Osteoblast (primary cell): Measurements from ENCODE around the gene FBXO47. TPM values are rescaled to one million over a fixed set of nuclear protein-coding genes. Genes with fewer than 3 reads are reported as not detected.
A peak's percentile ranks its signal among the peaks of the same experiment; 100 is the strongest.

Experiments used
- DNase-seq: peaks from one replicate; pipeline ENCODE4 v3.0.0; 2011; ENCODE audit warnings: low spot score, mixed read lengths; ENCODE audit not compliant: insufficient read length; ENCODE audit errors: missing footprints
- H2AFZ ChIP-seq: 2 replicates; pipeline ENCODE4 v1.6.0; 2011; ENCODE audit warnings: mild to moderate bottlenecking, low read length
- H3K27ac ChIP-seq: 2 replicates; pipeline ENCODE4 v1.5.1; 2011; ENCODE audit warnings: mild to moderate bottlenecking, low read depth, low read length, moderate library complexity
- H3K27me3 ChIP-seq: 2 replicates; pipeline ENCODE4 v1.6.0; 2012; ENCODE audit warnings: mild to moderate bottlenecking, control low read depth, inconsistent platforms, low read length, moderate library complexity; ENCODE audit not compliant: insufficient read depth
- H3K36me3 ChIP-seq: 2 replicates; pipeline ENCODE4 v1.5.1; 2011; ENCODE audit warnings: mild to moderate bottlenecking, low read length, control low read depth, moderate library complexity; ENCODE audit not compliant: insufficient read depth
- H3K4me1 ChIP-seq: 2 replicates; pipeline ENCODE4 v1.5.1; 2011; ENCODE audit warnings: mild to moderate bottlenecking, low read length, control low read depth, moderate library complexity; ENCODE audit not compliant: insufficient read depth
- H3K4me2 ChIP-seq: 2 replicates; pipeline ENCODE4 v1.6.0; 2011; ENCODE audit warnings: mild to moderate bottlenecking, low read length; ENCODE audit not compliant: insufficient read depth
- H3K4me3 ChIP-seq: fragments of 200-600 bp; sonication (generic); 3 replicates; pipeline ENCODE4 v1.5.1; 2012; ENCODE audit warnings: mild to moderate bottlenecking, low read length, inconsistent platforms; ENCODE audit not compliant: insufficient read depth
- H3K79me2 ChIP-seq: 2 replicates; pipeline ENCODE4 v1.6.0; 2012; ENCODE audit warnings: mild to moderate bottlenecking, low read length, control low read depth, inconsistent platforms; ENCODE audit not compliant: insufficient read depth
- H3K9me3 ChIP-seq: 2 replicates; pipeline ENCODE4 v1.5.1; 2011; ENCODE audit warnings: low read depth, low read length, control low read depth
- H4K20me1 ChIP-seq: 2 replicates; pipeline ENCODE4 v1.6.0; 2012; ENCODE audit warnings: mild to moderate bottlenecking, low read length, control low read depth; ENCODE audit not compliant: insufficient read depth
- CTCF ChIP-seq: IDR thresholded peaks from 2 replicates; pipeline ENCODE4 v1.5.1; 2011; ENCODE audit warnings: mild to moderate bottlenecking, low read depth, low read length, moderate library complexity; ENCODE audit errors: extremely low read depth
- total RNA-seq: library from RNA; depleted of rRNA; stranded (reverse); fragments of >200 nt; gene quantifications from 2 replicates; pipeline ENCODE4 v1.2.3, GENCODE V29; 2012

The FBXO47 gene
- total RNA-seq, 1 donor: not detected

GRCh38 chr17:38900978-38901656, 66.1 kb downstream of the FBXO47 start:
- Histone ChIP-seq H3K36me3 (peaks cover 76% of the 10 kb centered on the region), H3K27ac (peak overlapping the region; percentile 43), H3K4me1 (peaks cover 50% of the 10 kb centered on the region), H2AFZ (no peak overlapping the region), H3K4me3 (peak overlapping the region; percentile 13), H3K79me2 (peaks cover 81% of the 10 kb centered on the region), H4K20me1 (peaks cover 75% of the 10 kb centered on the region), H3K4me2 (peak overlapping the region; percentile 49), H3K27me3 (no peaks in the 10 kb centered on the region), H3K9me3 (no peaks in the 10 kb centered on the region)
- DNase-seq: peak; percentile 99
- TF ChIP-seq CTCF: no peak

GRCh38 chr17:38899421-38899820, 67.8 kb downstream of the FBXO47 start:
- Histone ChIP-seq H3K4me1 (peaks cover 50% of the 10 kb centered on the region), H3K4me3 (no peak overlapping the region), H3K79me2 (peaks cover 78% of the 10 kb centered on the region), H3K27ac (peak overlapping the region; percentile 6), H3K36me3 (peaks cover 76% of the 10 kb centered on the region), H4K20me1 (peaks cover 64% of the 10 kb centered on the region), H3K27me3 (no peaks in the 10 kb centered on the region), H3K4me2 (no peak overlapping the region), H3K9me3 (no peaks in the 10 kb centered on the region), H2AFZ (no peak overlapping the region)
- no peak for TF ChIP-seq CTCF
- peak; percentile 4 for DNase-seq

GRCh38 chr17:38898812-38899348, 68.3 kb downstream of the FBXO47 start:
- Histone ChIP-seq H4K20me1 (peaks cover 69% of the 10 kb centered on the region), H3K27me3 (no peaks in the 10 kb centered on the region), H2AFZ (no peak overlapping the region), H3K9me3 (no peaks in the 10 kb centered on the region), H3K4me1 (peaks cover 52% of the 10 kb centered on the region), H3K4me2 (no peak overlapping the region), H3K4me3 (no peak overlapping the region), H3K36me3 (peaks cover 76% of the 10 kb centered on the region), H3K27ac (peak overlapping the region; percentile 6), H3K79me2 (peaks cover 79% of the 10 kb centered on the region)
- DNase-seq: peak; percentile 45
- no peak for TF ChIP-seq CTCF

GRCh38 chr17:38898291-38898679, 68.9 kb downstream of the FBXO47 start:
- Histone ChIP-seq H2AFZ (no peak overlapping the region), H3K27me3 (no peaks in the 10 kb centered on the region), H3K79me2 (peaks cover 79% of the 10 kb centered on the region), H3K27ac (peak overlapping the region; percentile 25), H3K4me3 (no peak overlapping the region), H3K36me3 (peaks cover 73% of the 10 kb centered on the region), H4K20me1 (peaks cover 69% of the 10 kb centered on the region), H3K4me1 (peaks cover 58% of the 10 kb centered on the region), H3K9me3 (no peaks in the 10 kb centered on the region), H3K4me2 (no peak overlapping the region)
- DNase-seq: peak; percentile 26
- no peak for TF ChIP-seq CTCF
